AML-193 (cell line): Measurements from ENCODE around the gene OSMR.

Source experiments
- DNase-seq, 2 experiments: peaks; one replicate each; lab custom pipeline; 2025; lab: John Stamatoyannopoulos, UW

Gene OSMR

DNA sequence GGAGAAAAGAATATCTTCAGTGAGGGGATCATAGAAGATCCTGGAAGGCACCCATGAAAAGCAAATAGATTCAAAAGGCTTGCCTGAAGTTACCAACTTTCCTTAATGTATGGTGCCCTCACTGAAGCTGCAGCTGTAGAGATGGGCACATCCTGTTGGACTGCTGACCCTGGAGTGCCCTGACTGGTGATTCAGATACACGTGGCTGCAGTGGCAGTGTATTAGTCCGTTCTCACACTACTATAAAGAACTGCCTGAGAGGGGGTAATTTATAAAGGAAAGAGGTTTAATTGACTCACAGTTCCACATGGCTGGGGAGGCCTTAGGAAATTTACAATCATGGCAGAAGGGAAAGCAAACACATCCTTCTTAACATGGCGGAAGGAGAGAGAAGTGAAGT, 80.3 kb downstream of the OSMR start:
- DNase-seq: no peak

DNA sequence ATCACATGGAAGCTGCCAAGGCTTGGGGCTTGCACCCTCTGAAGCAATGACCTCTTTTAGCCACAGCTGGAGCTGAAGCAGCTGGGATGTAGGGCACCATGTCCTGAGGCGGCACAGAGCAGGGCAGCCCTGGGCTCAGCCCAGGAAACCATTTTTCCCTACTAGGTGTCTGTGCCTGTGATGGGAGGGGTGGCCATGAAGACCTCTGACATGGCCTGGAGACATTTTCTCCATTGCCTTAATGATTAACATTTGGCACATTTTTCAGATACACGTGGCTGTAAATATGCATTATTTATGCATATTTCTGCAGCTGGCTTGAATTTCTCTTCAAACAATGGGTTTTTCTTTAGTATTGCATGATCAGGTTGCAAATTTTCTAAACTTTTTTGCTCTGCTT, 81.7 kb downstream of the OSMR start:
- DNase-seq: no peak

DNA sequence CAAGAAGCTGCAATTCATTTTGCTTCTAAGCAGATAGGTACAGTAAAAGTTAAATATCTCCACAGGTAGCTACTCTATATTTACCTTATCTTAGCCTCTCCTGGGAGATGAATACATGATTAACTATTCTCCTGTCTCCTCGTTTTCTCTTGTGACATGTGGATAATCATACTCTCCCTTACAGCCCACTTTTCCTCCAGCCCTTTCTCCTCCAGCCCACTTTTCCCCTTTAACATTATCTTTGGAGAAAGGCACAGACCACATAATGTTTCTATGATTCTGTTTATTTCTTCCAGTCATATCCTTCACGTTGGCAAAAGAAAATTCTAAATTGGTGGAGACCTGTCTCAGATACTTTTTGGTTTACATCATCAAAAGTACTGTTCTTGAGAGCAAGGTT, 84.0 kb downstream of the OSMR start:
- no peak for DNase-seq

DNA sequence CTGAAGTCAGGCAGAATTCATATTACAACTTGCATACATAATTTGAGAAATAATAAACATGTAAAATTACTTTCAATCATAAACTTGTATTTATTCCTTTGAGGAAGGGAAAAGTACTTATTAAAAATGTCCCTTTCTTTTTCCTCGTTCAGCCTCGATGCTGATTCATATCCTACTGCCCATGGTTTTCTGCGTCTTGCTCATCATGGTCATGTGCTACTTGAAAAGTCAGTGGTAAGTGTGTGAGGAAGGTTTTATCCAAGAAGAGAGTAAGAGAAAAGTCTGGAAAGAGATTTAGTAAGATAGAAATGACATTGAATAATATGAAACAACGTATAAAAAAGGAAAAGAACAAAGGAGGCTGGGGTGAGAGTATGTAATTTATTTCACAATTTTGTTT, 85.9 kb downstream of the OSMR start:
- no peak for DNase-seq

DNA sequence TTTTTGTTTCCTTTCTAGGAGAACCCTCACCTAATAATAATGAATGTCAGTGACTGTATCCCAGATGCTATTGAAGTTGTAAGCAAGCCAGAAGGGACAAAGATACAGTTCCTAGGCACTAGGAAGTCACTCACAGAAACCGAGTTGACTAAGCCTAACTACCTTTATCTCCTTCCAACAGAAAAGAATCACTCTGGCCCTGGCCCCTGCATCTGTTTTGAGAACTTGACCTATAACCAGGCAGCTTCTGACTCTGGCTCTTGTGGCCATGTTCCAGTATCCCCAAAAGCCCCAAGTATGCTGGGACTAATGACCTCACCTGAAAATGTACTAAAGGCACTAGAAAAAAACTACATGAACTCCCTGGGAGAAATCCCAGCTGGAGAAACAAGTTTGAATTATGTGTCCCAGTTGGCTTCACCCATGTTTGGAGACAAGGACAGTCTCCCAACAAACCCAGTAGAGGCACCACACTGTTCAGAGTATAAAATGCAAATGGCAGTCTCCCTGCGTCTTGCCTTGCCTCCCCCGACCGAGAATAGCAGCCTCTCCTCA, 87.1 kb downstream of the OSMR start:
- DNase-seq: no peak

DNA sequence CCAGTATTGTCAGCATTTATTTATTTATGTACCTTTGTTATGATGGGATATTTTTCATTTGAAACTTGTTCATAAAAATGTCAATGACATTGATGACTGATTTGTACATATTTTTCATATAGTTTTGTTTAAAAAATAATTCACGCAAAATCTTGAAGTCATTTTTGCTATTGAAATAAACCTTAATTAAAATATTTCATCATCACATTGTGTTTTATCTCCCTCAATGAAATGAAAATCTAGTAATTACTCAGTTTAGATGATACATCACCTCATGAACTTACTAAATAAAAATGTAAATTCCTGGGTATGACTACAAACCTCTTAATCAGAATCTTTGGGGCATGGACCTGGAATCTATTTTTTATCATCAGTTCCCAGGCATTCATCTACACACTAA, 89.6 kb downstream of the OSMR start:
- DNase-seq: no peak

DNA sequence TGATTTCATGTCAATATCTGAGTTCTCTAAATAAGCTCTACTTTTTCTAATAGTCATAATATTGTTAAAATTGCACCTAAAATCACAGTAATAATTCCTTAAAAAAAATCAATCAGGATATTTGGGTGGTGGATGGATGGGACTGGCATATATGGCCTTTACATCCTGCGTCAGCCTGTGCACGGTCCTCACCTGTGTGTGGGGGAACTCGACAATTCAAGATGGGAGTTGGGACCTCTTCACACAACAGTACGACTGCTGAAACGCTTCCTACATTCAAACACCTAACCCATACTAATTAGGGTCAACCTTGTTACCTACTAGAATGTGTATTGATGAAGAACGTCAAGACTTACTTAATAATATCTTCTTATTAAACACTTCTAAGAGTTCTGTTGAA, 90.5 kb downstream of the OSMR start:
- no peak for DNase-seq

DNA sequence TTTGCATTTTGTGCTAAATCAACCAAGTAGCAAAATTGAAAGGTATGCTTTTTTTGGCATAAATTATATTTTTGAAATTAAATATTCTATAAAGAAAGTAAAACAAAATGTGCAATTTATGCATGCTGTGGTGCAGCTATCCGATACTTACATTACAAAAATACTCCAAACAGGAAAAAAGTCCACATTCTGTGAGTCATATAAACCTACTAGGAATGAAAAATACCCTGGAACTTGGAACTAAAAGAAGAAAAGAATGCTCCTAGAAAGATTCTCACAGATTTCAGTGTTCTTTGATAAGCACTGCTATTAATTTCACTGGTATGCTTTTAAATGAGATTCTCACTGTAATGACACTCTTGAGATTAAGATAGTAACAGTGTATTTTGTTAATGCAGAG, 92.6 kb downstream of the OSMR start:
- DNase-seq: no peak

DNA sequence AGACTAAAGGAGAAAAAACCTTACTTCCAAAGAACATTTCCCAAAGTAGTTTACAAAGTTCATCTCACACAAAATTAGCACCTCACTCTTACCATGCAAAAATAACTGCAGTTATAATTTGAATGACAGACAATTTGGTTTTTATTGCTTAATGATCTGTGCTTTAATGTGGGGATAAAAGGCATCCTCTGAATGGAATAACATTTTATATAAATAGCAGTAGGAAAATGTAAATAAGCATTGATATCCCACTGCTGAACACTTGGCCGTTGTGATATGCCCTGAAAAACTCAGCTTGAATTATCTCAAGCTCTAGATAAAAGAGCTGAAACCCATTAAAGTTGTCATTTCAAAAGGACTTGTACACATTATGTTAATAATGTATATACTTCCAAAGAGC, 93.2 kb downstream of the OSMR start:
- no peak for DNase-seq

DNA sequence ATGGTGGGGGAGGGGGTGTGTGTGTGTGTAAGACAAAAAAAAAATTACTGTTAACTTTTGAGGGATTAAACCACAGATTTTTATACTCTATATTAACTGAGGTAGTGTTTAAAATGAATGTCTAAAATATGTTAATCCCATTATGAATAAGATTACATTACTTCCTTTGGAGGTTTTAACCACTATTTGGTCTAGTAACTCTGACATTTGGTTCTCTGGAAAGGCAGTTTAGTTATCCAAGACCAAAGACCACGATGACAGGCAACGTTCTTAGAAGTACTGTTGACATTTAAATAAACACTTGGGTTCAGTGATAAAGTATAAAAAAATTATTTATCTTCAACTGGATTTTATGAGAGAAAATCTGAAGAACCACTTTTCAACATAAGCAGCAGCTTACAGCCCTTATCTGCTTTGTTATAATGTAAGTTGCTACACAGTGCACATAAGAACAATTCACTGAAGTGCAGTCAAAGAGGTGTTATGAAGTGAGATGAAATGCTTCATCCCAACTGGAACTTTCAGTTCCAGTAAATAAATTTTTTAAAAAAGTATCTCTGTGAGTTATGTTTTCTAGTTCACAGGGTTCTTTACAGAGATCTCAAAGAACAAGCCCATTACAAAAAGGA, 94.5 kb downstream of the OSMR start:
- no peak for DNase-seq

DNA sequence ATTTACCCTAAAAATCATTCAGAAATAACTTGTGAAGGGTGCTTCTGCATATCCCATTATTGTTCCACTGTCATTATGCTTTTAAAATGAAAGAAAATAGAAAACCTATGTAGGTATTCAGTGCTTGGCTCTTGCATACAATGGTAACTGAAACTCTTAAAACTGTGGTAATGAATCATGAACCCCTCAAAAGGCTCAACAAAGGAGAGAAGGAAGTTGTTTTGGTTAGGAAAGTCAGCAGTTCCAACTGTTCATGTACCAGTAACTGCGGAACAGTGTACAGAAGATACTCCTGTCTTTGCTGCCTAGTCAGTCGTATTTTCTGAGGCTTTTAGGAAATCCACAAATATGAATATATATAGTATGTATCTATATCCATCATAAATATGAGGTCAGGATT, 96.1 kb downstream of the OSMR start:
- DNase-seq: no peak

DNA sequence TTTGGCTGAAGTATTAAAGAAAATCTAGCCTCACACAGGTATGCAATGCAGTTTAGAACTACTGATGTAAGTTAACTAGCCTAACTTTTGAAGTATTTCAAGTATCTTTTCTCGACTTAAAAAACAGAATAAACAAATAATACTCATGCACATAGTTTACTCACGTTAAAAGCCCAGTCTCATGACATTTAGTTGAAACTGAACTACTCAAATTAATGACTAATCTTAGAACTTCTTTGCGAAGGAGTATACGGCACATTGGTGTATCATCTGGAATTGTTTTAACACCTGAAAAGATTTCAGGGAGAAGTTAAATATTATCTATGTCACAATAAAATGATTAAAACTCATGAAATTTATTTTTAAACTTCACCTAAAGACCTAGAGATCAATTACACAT, 98.5 kb downstream of the OSMR start:
- DNase-seq: no peak

DNA sequence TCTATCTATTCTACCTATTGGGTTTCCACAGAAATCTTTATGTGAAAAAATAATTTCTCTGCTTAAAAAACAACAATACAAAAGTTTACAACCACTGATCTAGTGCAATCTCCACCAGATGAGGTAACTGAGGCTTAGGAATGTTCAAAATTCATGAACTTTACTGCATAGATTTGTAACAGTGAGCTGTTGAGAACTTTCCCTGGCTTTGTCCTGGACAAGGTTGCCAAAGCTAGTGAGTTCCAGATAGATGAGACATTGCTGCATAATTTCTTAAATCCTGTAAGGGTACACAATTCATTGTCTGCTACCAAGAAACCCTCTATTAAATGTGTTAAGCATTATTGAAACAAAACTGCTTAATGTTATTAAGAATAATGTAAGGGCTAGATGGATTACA, 102.7 kb downstream of the OSMR start:
- DNase-seq: no peak

DNA sequence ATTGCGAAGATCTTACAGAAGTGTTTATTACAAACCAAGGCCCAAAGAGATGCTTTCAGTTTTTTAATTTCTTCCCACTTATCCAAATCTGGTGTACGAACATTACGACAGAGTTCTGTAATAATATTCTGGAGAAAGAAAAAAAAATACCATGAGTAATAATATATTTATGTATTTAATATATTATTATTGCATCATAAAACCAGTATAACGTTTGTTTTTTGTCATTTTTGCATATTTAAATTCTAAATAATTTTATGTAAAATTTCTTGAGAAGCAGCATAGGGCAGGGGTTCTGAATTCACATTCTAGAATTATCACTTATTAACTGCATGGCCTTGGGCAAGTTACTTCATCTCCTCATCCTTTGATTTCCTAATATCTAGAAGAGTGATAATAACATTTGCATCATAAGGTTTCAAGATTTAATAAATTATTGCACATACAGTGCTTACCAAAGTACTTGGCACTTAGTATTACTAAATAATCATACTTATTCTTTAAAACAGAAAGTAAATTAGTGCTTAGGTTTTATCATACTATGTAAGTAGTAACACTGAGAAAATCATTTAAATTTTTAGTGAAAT, 107.7 kb downstream of the OSMR start:
- DNase-seq: no peak

DNA sequence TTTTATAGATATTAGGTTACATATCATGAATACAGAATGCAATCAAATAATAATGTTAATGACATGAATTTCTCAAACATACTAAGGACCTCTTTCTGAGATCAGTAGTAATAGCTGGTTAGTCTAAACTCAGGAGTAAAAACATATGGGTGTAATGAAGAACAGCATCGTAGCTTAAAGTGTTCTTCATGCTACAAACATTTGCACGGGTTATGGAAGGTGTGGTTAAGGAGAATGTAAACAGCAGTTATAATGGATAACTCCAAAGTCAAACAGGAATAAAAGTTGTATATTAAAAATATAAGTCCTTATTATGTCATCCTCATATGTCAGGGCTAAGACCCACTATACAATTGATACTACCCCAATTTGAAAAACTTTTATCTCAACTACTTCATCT, 115.9 kb downstream of the OSMR start:
- DNase-seq: no peak

DNA sequence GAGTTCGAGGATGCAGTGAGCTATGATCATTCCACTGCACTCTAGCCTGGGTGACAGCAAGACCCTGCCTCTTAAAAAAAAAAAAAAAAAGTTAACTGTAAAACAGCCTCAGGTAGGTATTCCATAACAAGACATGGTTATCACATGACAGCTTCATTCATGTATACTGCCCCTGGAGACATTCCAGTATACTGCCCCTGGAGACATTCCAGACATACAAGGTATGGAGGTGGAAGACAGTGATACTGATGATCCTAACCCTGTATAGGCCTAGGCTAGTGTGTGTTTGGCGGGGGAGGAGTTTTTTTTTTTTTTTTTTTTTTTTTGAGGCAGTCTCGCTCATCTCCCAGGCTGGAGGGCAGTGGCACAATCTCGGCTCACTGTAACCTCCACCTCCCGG, 122.9 kb downstream of the OSMR start:
- DNase-seq: no peak

DNA sequence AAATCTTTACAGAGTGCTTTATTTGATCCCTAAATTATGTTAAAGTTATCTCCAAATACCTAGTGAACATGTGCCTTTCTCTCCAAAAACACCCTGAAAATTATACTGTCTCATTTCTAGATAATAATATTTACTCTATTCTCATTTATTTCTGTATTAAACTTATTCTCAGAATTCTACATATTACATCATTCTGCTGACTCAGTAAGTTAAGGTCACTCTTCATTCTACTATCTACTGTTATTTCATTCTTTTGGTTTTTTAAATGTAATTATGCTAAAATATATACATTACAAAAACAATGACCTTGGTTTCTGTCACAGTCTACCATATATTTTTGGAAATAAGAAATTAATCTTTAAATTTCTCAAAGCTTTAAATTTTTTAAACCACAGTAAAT, 132.2 kb downstream of the OSMR start:
- no peak for DNase-seq

DNA sequence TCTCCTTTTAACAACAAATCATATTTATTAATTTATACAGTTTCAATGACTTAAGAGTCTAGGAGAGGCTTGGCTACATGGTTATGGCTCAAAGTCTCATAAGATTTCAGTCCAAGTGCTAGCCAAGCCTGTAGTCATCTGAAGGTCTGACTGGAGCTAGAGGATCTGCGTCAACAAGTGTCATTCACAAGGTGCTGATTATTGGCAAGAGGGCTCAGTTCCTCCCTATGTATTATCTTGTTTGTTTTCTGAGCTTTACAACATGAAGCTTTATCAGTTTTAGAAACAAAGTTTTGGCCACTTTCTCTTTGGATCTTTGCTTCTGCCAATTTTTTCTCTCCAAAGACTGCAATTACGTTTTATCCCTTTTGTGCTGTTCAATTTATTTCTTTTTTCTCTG, 133.7 kb downstream of the OSMR start:
- no peak for DNase-seq
